ENCODE measurements around the gene UCP3. TPM values are rescaled to one million over a fixed set of nuclear protein-coding genes. Genes with fewer than 3 reads are reported as not detected.

UCP3 gene
- total and polyA plus RNA-seq, 4 experiments from 2014 or later: 0.54 to 6.3 (median 2.7) TPM

GRCh38 chr11:74043450-74043849 is 34.6 kb upstream of the UCP3 start:
- H3K9me3 Mint-ChIP-seq: peaks cover 0 to 1% (median 0%) of the 10 kb centered on the region in 8 donors
- Histone ChIP-seq H3K4me1 (ENCODE audit: insufficient read depth, low read length) (no peaks in the 10 kb centered on the region), H3K9me3 (ENCODE audit: control insufficient read depth in 1 of 2, low read length in 2 of 2) (no peaks in the 10 kb centered on the region), H3K27me3 (ENCODE audit: insufficient read depth, low read length) (no peaks in the 10 kb centered on the region), H3K36me3 (ENCODE audit: insufficient read depth, low read length) (peaks cover 20% of the 10 kb centered on the region), H3K27ac (ENCODE audit: low read depth, low read length) (no peak overlapping the region), H3K4me3 (ENCODE audit: low read length in 2 of 2) (no peak overlapping the region)
- intact Hi-C loops (cut with micrococcal nuclease): no loop called here
- H3K27me3 Mint-ChIP-seq: no peaks in the 10 kb centered on the region
- peaks cover 53 to 60% of the 10 kb centered on the region in 2 donors for H3K36me3 Mint-ChIP-seq
- ChIA-PET CTCF (ENCODE audit: partially characterized antibody) (no interaction called here), POLR2A (ENCODE audit: partially characterized antibody) (no interaction called here)
- H3K27ac Mint-ChIP-seq: no peak overlapping the region
- no peak overlapping the region for H3K4me3 Mint-ChIP-seq
- DNase-seq: no peak
- peaks cover 0 to 6% (median 4%) of the 10 kb centered on the region in 4 donors for H3K4me1 Mint-ChIP-seq

- POLR2A ChIA-PET (ENCODE audit: partially characterized antibody): interaction anchor here (1.6 kb wide), 1 partner anchor 54 kb away, joined by 3 read pairs; no protein-coding TSS in a partner anchor
- no peaks in the 10 kb centered on the region for H3K9me3 ChIP-seq (ENCODE audit: control insufficient read depth in 1 of 2, low read length in 2 of 2)
- DNase-seq: no peak
- H3K27me3 ChIP-seq (ENCODE audit: insufficient read depth, low read length): no peaks in the 10 kb centered on the region
- peaks cover 22% of the 10 kb centered on the region for H3K36me3 ChIP-seq (ENCODE audit: insufficient read depth, low read length)
- no peaks in the 10 kb centered on the region for H3K4me1 ChIP-seq (ENCODE audit: insufficient read depth, low read length)
- Mint-ChIP-seq H3K27me3 (no peaks in the 10 kb centered on the region), H3K9me3 (no peaks in the 10 kb centered on the region), H3K27ac (peak overlapping the region in 1 of 7 donors; percentile 42), H3K4me1 (peaks cover 4 to 7% (median 5%) of the 10 kb centered on the region in 4 donors), H3K36me3 (peaks cover 58 to 74% of the 10 kb centered on the region in 2 donors), H3K4me3 (no peak overlapping the region)
- no peak overlapping the region for H3K4me3 ChIP-seq (ENCODE audit: low read length in 2 of 2)
- H3K27ac ChIP-seq (ENCODE audit: low read depth, low read length): no peak overlapping the region
- intact Hi-C loops (cut with micrococcal nuclease): no loop called here
- CTCF ChIA-PET (ENCODE audit: partially characterized antibody): no interaction called here
These were observed 28.4 kb upstream of the UCP3 start for GRCh38 chr11:74037309-74037708.

- Histone ChIP-seq H3K4me3 (ENCODE audit: low read length in 2 of 2) (no peak overlapping the region), H3K4me1 (ENCODE audit: insufficient read depth, low read length) (peaks cover 14% of the 10 kb centered on the region), H3K9me3 (ENCODE audit: control insufficient read depth in 1 of 2, low read length in 2 of 2) (no peaks in the 10 kb centered on the region), H3K36me3 (ENCODE audit: insufficient read depth, low read length) (peaks cover 22% of the 10 kb centered on the region), H3K27me3 (ENCODE audit: insufficient read depth, low read length) (no peaks in the 10 kb centered on the region), H3K27ac (ENCODE audit: low read depth, low read length) (no peak overlapping the region)
- CTCF ChIA-PET (ENCODE audit: partially characterized antibody): interaction anchor here (0.7 kb wide), 1 partner anchor 25 kb away, joined by 3 read pairs; no protein-coding TSS in a partner anchor
- Mint-ChIP-seq H3K4me3 (no peak overlapping the region), H3K27ac (peak overlapping the region in 5 of 7 donors; percentile 9 to 82 (median 75)), H3K27me3 (no peaks in the 10 kb centered on the region), H3K36me3 (peaks cover 45 to 59% of the 10 kb centered on the region in 2 donors), H3K9me3 (no peaks in the 10 kb centered on the region), H3K4me1 (peaks cover 17 to 23% (median 22%) of the 10 kb centered on the region in 4 donors)
- POLR2A ChIA-PET (ENCODE audit: partially characterized antibody): no interaction called here
- DNase-seq: no peak
- intact Hi-C loops (cut with micrococcal nuclease): no loop called here
These were observed 26.4 kb upstream of the UCP3 start for GRCh38 chr11:74035264-74035663.

- ChIA-PET CTCF (ENCODE audit: partially characterized antibody) (interaction anchor here (0.9 to 4.4 kb wide), 14 partner anchors 12 to 73 kb away, joined by 3 to 20 read pairs (median 4); no protein-coding TSS in a partner anchor), POLR2A (ENCODE audit: partially characterized antibody) (interaction anchor here (0.7 to 6.3 kb wide), 11 partner anchors 21 to 69 kb away, joined by 3 to 49 read pairs (median 5); partner anchors contain the start of genes UCP2 and UCP3)
- Mint-ChIP-seq H3K27me3 (no peaks in the 10 kb centered on the region), H3K4me3 (no peak overlapping the region), H3K27ac (peak overlapping the region in 5 of 7 donors; percentile 19 to 74 (median 20)), H3K4me1 (peaks cover 25 to 42% (median 30%) of the 10 kb centered on the region in 4 donors), H3K9me3 (no peaks in the 10 kb centered on the region), H3K36me3 (peaks cover 45 to 46% of the 10 kb centered on the region in 2 donors)
- Histone ChIP-seq H3K27me3 (ENCODE audit: insufficient read depth, low read length) (no peaks in the 10 kb centered on the region), H3K4me3 (ENCODE audit: low read length in 2 of 2) (no peak overlapping the region), H3K27ac (ENCODE audit: low read depth, low read length) (no peak overlapping the region), H3K36me3 (ENCODE audit: insufficient read depth, low read length) (peaks cover 14% of the 10 kb centered on the region), H3K9me3 (ENCODE audit: control insufficient read depth in 1 of 2, low read length in 2 of 2) (no peaks in the 10 kb centered on the region), H3K4me1 (ENCODE audit: insufficient read depth, low read length) (peaks cover 24% of the 10 kb centered on the region)
- DNase-seq: peak in 1 of 5 donors; percentile 52
- intact Hi-C loops (cut with micrococcal nuclease): loop anchor here (1.0 to 2.0 kb wide), 3 partner anchors 28 to 69 kb away; no protein-coding TSS in a partner anchor
These were observed 24.2 kb upstream of the UCP3 start for GRCh38 chr11:74033046-74033445.

- Mint-ChIP-seq H3K27me3 (no peaks in the 10 kb centered on the region), H3K27ac (peak overlapping the region; percentile 49 to 94 (median 91)), H3K36me3 (peaks cover 36% of the 10 kb centered on the region in 2 donors), H3K4me3 (peak overlapping the region; percentile 54 to 83 (median 70)), H3K4me1 (peaks cover 30 to 48% (median 36%) of the 10 kb centered on the region in 4 donors), H3K9me3 (peaks cover 0 to 2% (median 0%) of the 10 kb centered on the region in 8 donors)
- peaks cover 6% of the 10 kb centered on the region for H3K36me3 ChIP-seq (ENCODE audit: insufficient read depth, low read length)
- H3K27me3 ChIP-seq (ENCODE audit: insufficient read depth, low read length): no peaks in the 10 kb centered on the region
- no peak for DNase-seq
- H3K9me3 ChIP-seq (ENCODE audit: control insufficient read depth in 1 of 2, low read length in 2 of 2): no peaks in the 10 kb centered on the region
- peaks cover 29% of the 10 kb centered on the region for H3K4me1 ChIP-seq (ENCODE audit: insufficient read depth, low read length)
- peak overlapping the region; percentile 50 for H3K27ac ChIP-seq (ENCODE audit: low read depth, low read length)
- no peak overlapping the region for H3K4me3 ChIP-seq (ENCODE audit: low read length in 2 of 2)
- ChIA-PET POLR2A (ENCODE audit: partially characterized antibody) (interaction anchor here (0.9 to 6.3 kb wide), 12 partner anchors 10 to 67 kb away, joined by 3 to 49 read pairs (median 6); partner anchors contain the start of gene UCP2), CTCF (ENCODE audit: partially characterized antibody) (interaction anchor here (1.4 to 4.4 kb wide), 6 partner anchors 23 to 70 kb away, joined by 4 to 20 read pairs (median 8); no protein-coding TSS in a partner anchor)
- intact Hi-C loops (cut with micrococcal nuclease): no loop called here
These were observed 22.1 kb upstream of the UCP3 start for GRCh38 chr11:74030723-74031676.

GRCh38 chr11:74025467-74026166 is 16.7 kb upstream of the UCP3 start:
- no peaks in the 10 kb centered on the region for H3K27me3 Mint-ChIP-seq
- H3K4me1 Mint-ChIP-seq: peaks cover 25 to 52% (median 40%) of the 10 kb centered on the region in 4 donors
- peak overlapping the region in 5 of 8 donors; percentile 4 to 59 (median 27) for H3K4me3 Mint-ChIP-seq
- no peaks in the 10 kb centered on the region for H3K27me3 ChIP-seq (ENCODE audit: insufficient read depth, low read length)
- H3K36me3 Mint-ChIP-seq: peaks cover 21 to 39% of the 10 kb centered on the region in 2 donors
- H3K9me3 Mint-ChIP-seq: peaks cover 0 to 2% (median 0%) of the 10 kb centered on the region in 8 donors
- H3K36me3 ChIP-seq (ENCODE audit: insufficient read depth, low read length): no peaks in the 10 kb centered on the region
- CTCF ChIA-PET (ENCODE audit: partially characterized antibody): interaction anchor here (1.1 kb wide), 1 partner anchor 62 kb away, joined by 3 read pairs; no protein-coding TSS in a partner anchor
- DNase-seq: no peak
- intact Hi-C loops (cut with micrococcal nuclease): no loop called here
- H3K27ac ChIP-seq (ENCODE audit: low read depth, low read length): no peak overlapping the region
- peaks cover 36% of the 10 kb centered on the region for H3K4me1 ChIP-seq (ENCODE audit: insufficient read depth, low read length)
- no peaks in the 10 kb centered on the region for H3K9me3 ChIP-seq (ENCODE audit: control insufficient read depth in 1 of 2, low read length in 2 of 2)
- POLR2A ChIA-PET (ENCODE audit: partially characterized antibody): interaction anchor here (0.6 to 1.5 kb wide), 3 partner anchors 12 to 56 kb away, joined by 3 to 5 read pairs (median 3); no protein-coding TSS in a partner anchor
- H3K27ac Mint-ChIP-seq: peak overlapping the region in 4 of 7 donors; percentile 21 to 88 (median 56)
- no peak overlapping the region for H3K4me3 ChIP-seq (ENCODE audit: low read length in 2 of 2)
